GM20000 (cell line): ENCODE results near the gene IGSF23.

Experiments
- DNase-seq: peaks from one replicate; pipeline ENCODE4 v3.0.0; 2012; ENCODE audit warnings: low spot score
- TF ChIP-seq, protein P1 (sequence below): IDR thresholded peaks from 2 replicates; pipeline ENCODE4 v1.5.1; 2012; ENCODE audit warnings: mild to moderate bottlenecking, control low read depth; ENCODE audit errors: extremely low read depth, missing control alignments

The IGSF23 gene

DNA sequence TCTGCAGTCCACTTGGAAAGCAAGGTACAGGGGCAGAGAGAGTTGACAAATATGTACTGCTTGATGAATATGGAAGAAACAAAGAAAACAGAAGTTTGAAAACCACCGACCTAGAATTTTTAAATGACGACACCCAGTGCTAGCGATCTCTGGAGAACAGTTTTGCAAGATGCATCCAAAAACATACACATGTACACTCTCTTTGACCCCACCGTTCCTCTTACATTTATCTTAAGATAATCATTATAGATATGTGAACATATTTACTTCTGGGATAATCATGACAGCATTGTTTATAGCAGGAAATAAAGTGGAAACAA, 40.8 kb upstream of the IGSF23 start:
- TF ChIP-seq, protein P1, sequence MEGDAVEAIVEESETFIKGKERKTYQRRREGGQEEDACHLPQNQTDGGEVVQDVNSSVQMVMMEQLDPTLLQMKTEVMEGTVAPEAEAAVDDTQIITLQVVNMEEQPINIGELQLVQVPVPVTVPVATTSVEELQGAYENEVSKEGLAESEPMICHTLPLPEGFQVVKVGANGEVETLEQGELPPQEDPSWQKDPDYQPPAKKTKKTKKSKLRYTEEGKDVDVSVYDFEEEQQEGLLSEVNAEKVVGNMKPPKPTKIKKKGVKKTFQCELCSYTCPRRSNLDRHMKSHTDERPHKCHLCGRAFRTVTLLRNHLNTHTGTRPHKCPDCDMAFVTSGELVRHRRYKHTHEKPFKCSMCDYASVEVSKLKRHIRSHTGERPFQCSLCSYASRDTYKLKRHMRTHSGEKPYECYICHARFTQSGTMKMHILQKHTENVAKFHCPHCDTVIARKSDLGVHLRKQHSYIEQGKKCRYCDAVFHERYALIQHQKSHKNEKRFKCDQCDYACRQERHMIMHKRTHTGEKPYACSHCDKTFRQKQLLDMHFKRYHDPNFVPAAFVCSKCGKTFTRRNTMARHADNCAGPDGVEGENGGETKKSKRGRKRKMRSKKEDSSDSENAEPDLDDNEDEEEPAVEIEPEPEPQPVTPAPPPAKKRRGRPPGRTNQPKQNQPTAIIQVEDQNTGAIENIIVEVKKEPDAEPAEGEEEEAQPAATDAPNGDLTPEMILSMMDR, result no peak
- DNase-seq, result no peak

DNA sequence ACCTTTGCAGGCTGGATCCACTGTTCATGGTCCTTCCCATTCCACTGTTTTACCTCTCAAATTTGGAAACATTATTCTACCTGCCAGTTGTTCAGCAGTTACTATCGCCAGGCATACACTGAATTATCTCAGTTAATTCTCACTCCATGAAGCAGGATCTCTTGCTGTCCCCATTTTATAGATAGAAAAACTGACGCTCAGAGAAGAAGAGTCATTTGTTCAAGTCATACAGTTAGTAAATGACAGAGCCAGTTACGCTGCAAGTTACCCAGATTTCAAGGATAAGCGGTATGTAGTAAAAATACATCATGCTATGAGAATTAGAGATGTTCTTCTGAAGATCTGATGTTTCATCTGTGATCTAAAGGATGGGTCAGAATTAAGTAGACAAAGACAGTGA, 40.2 kb upstream of the IGSF23 start:
- no peak for DNase-seq
- TF ChIP-seq, protein P1, result no peak

DNA sequence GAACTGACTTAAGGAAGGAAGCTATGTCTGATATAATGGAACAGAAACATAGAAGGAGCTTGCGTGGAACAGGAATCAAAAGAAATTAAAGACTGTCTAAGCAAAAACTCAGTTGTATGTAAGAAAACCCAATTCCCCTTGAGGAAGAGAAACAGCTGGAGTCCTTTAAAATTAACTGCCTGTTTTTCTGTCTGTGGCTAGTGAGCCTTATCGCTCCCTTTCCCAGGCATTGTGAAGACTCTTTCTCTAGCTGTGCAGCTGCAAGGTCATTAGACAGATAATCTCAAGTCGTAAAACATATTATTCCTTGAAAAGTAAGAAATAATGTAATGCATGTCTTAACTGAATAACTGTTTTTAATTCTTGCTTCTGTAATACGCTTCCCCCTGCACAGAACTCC, 39.7 kb upstream of the IGSF23 start:
- no peak for DNase-seq
- TF ChIP-seq, protein P1, result no peak

DNA sequence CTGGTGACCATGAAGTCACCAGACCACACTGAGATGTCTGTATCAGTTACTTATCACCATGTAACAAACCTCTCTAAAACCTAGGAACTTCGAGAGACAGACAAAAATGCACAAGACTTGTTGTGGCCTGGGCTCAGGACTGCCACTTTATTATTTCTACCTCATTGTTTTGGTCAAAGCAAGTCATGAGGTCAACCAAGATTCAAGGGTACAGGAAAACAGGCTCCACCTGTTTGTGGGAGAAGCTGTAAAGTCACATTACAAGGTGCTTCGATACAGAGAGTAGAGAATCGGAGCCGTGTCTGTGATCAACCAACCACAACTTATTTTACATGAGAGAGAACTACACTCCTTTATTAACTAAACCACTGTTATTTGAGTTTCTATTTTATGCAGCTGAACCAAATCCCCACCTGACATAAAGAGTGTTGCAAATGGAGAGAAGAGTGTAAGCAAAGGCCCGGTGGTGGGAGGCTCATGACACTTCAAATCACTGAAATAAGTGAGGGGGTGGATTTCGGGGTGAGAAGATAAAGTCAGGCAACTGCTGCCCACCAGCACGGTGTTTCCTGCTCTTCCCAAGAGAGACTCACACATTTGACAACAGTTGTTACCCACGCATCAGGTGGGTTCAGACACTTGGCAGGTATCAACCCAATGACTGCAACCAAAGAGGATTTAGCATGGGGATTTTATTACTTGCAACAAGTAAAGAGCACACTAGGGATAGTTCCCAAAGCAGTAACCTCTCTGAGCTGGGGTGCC, 39.0 kb upstream of the IGSF23 start:
- DNase-seq, result no peak
- TF ChIP-seq, protein P1, result no peak

DNA sequence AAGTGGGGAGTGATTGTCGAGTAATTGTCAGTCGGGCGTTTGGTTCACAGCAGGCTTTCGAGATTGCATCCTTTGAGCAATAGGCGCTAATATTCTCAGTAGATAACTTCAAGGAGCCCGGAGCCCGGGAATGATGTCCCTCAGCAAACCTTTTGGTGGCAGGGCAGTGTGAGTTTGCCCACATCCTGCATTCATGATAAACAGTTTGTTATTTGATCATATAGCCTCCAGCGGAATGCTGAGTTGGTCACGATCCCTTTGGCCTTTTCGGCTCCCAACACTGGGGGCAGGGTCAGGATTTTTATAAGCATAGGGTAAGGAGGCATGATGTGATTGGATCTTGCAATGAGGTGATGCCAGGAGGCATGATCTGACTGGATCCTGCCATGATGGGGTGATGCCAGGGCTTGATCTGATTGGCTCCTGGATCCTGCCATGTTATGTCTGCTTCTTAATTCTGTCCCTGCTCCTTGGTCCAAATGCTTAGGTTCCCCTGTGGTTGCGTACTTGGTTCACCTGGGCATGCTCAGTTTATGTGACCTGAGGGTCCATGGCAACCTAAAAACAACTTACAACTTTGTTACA, 38.2 kb upstream of the IGSF23 start:
- TF ChIP-seq, protein P1, result no peak
- DNase-seq, result no peak

DNA sequence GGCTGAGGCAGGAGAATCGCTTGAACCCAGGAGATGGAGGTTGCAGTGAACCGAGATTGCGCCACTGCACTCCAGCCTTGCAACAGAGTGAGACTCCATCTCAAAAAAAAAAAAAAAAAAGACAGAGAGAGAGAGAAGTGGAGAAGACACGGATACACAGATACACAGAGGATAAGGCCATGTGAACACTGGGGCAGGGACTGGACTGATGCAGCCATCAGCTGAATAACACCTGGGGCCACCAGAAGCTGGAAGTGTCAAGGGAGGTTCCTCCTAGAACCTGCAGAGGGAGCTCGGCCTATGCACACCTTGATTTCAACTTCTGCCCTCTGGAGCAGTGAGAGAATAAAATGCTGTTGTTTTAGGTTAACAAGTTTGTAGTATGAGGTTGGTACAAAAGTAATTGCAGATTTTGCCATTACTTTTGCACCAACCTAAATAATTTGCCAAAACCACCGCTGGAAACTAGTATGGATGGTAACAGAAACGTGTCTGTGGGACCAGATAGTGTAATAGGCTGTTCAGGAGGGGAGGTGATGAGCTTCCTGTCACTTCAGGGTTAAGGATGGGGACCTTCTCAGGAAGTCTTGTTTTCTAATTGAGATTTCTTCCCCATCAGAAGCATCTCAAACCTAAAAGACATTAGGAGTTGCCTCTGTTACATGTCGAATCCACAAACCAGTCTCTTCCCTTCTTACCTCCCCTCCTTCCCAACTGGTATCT, 36.4 kb upstream of the IGSF23 start:
- TF ChIP-seq, protein P1, result no peak
- DNase-seq, result no peak

DNA sequence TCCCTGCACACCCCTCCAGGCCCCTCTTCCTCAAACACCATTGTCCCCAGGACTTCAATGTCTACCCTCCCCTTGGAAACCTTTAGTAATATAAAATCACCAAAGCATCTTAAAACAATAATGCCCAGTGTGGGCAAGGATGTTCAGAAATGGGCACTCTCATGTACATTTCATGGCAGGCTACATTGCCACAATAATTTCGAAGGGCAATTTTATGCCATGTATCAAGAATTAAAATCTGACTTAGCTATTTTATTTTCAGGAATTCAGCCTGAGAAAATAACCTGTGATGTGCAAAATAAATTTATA, 35.8 kb upstream of the IGSF23 start:
- TF ChIP-seq, protein P1, result no peak
- no peak for DNase-seq
